Hematopoietic multipotent progenitor cell treated with erythropoietin and hydrocortisone succinate and interleukin-3 and kit ligand, for 6 days (in vitro differentiated cells): Measurements from ENCODE around the gene GOSR2.
A peak's percentile ranks its signal among the peaks of the same experiment; 100 is the strongest.
"Not testable (repeated sequence)": the region's sequence is repeated elsewhere in the genome, so short reads cannot be mapped to it uniquely, and the experiment has no call there.

Experiments
- DNase-seq: peaks from one replicate; pipeline ENCODE4 v3.0.0-alpha.2; 2015

The GOSR2 gene

DNA sequence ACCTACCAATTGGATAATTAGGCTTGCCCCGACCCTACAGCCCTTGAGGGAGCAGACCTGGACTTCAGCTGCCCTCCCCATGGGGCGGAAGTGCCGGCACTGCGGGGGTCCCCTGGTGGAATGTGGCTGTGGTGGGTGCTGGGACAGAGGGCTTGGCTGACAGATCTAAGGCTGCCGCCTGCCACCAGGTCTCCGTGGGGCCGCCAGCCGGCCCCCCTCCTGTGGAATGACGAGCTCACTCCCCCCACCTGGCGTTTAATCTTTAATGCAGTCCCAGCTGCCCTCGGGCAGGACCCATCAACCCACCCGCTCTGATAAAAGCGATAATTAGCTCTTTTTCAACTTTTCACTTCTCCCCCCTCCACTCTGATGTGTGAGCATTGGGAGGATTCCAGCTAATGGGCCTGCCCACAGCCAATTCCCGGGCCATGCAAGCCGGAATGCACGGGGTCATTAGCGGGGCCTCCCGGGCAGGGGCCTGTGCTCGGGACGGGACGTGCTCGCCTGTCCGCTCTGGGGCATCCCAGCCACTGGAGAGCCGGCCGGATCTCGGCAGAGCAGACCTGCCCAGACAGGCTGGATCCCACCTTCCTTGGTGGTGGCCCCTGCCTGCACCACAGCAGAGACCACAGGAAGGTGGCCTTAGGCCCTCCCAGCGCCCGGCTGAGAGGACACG lies 28.3 kb upstream of the GOSR2 start:
- DNase-seq, result no peak

DNA sequence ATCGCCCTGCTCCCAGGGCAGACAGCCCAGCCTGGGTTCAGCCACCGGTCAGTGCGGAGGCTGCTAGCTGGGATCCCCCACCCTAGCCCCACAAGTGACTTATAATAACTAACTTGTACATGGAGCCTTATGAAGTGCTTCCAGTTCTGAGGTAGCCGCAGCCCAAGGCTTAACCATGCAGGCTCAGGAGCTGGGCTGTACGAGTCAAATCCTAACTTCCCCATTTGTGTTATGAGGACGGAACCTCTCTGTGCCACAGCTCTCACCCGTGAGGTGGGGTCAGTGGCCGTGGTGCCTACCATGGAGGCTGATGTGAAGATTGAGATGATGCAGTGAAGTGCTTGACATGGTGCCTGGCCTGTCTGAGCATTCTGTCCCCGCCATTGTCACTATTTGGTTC lies 27.8 kb upstream of the GOSR2 start:
- peak; percentile 12 for DNase-seq

DNA sequence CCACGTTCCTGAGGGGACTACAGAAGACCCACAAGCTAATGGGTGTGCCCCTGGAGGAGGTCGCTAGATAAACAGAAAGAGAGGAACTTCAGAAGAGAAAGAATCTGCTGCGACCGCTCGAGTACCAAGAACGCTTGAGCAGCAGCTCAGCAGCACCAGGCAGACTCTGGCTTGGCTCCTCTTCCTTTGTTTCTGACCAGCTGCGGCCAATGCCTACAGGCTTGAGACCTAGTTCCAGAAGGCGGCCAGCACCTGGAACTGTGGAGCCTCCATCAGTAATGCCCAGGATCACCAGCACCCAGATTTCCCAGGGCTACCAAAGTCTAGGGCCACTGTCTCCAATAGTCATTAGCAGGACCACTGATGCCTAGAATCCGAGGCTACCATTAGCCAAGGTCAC lies 26.0 kb upstream of the GOSR2 start:
- DNase-seq, result no peak

DNA sequence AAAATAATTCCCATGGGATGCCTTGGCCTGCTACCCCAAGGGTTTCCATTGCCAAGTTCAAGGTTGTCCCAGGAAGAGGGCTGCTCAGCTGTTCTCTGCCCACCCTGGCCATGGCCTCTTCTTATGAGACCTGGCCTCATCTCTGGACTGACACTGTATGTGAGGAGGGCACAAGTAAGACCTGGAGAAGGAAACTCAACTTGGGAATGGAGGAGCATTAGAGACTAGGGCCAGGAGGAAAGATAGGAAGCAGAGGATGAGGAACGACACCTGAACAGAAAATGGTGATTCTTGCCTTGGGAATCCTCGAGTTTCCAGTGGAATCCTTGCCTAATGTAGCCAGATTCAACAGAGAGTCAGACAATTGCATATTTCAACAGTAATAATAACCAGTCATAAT lies 24.6 kb upstream of the GOSR2 start:
- DNase-seq, result no peak

DNA sequence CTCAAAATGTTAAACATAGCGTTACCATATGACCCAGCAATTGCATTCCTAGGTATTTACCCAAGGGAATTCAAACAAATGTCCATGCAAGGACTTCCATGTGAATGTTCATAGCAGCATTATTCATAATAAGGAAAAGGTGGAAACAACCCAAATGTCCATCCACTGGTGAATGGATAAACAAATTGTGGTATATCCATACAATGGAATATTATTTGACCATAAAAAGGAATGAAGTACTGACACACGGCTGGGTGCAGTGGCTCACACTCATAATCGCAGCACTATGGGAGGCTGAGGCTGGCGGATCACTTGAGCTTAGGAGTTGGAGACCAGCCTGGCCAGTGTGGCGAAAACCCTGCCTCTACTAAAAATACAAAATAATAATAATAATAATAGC lies 24.1 kb upstream of the GOSR2 start:
- no peak for DNase-seq

DNA sequence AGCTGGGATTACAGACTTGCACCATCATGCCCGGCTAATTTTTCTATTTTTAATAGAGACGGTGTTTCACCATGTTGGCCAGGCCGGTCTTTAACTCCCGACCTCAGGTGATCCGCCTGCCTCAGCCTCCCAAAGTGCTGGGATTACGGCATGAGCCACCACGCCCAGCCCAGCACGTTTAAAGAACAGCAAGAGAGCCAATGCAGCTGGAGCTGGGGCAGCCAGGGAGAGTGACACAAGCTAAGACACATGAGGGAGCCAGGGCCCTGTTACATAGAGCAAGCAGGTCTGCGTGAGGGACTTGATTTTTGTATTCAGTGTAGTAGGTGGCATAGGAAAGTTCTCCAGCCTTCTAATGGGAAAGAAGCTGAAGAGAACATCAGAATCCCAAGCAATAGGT lies 21.7 kb upstream of the GOSR2 start:
- DNase-seq, result no peak

DNA sequence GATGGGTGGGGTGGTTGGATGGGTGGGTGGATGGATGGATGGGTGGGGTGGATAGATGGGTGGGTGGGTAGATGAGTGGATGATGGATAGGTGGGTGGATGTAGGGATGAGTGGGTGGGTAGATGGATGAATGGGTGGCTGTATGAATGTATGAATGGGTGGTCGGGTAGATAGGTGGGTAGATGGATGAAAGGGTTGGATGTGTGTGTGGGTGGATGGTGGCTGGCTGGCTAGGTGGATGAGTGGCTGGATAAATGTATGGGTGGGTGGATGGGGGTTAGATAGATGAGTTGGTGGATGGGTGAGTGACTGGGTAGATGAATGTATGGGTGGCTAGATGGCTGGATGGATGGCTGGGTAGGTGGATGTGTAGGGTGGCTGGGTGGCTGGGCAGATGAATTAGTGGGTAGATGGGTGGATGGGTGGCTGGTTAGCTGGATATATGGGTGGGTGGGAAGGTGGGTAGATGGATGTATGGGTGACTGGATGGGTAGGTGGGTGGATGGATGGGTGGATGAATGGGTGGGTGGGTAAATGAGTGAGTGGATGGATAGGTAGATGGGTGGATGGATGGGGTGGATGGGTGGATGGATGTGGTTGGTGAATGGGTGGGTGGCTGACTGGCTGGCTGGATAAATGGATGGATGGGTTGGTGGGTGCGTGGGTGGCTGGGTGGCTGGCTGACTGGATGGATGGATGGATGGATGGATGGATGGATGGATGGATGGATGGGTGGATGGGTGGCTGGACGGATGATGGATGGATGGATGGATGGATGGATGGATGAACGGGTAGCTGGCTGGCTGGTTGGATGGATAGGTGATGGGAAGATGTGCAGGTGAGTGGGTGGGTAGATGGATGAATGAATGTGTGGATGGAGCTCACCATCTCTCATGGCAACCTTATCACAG lies 18.9 kb upstream of the GOSR2 start:
- DNase-seq, result no peak

DNA sequence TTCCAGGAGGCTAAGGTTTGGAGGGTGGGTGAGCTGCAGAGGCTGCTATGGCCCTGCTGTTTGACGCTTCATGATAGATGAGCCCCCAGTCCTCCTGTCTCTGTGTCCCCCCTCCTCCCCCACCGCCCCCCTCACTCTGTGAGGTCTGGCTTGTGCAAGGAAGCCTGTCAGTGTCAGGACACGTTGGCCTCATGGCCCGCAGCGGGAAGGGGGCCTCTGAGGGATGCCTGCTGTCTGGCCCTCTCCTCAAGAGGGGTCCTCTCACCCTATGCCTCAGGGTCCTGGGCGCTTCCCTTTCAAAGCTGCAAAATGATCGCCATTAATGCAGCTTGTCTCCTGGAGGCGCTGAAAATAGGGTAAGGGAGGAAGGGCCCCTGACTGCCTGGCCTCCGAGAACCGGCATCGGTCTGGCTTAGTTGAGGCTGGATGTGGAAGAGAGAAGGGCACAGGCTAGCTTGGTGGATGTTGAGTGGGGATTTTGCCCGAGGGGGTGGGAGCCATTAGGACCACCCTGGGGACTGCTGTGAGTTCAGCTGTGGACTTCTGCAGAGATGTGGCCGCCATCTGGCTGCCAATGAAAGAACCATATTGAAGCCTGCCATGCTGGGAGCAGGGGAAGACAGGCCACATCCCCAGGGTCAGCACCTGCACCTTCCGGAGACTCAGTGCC lies 14.8 kb upstream of the GOSR2 start:
- no peak for DNase-seq

DNA sequence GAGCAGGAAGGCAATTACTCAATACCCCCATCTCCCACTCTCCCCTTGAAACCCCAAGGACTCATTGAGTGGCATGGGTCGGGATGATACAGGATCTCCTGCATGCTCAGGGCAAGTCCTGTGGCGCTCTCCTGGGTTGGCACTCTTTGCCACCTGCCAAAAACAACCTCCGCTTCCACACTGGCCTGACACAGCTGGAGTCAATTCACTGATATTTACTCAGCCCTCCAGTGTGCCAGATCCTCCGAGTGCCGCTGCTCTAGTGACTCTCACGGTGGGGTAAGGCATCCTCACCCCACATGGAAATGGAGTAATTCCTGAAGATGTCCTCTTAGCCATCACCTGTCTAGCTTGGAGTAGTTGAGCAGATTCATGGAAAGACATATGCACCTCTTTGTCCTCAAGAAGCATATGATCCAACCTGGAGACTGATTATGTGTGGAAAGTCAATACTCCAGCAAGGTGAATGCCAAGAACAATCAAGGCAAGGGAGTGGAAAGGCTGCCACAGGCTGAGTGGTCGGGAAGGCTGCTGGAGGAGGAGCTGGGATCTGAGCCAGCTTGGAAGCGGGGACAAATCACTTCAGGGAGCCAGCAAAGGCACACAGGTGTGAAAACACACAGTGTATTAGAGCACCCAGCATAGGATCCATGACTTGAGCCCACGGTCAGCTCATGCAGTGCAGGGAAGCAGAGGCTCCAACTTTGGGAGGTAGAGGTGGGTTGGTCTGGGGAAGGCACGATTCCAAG lies 12.6 kb upstream of the GOSR2 start:
- no peak for DNase-seq

DNA sequence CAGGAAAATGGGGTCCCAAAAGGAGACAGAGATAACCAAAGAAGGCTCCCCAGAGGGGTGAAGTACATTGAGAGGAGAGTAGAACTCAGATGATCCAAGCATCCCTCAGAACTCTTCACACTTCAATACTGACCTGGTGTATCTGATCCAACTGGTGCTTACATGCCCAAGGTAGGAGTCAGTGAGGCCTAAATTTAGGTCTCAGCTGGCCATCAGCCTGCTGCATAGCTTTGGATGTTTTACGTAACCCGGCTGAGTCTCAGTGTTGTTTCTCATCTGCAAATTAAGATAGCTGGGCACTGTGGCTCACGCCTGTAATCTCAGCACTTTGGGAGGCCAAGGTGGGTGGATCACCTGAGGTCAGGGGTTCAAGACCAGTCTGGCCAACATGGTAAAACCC lies 11.6 kb upstream of the GOSR2 start:
- DNase-seq, result no peak

DNA sequence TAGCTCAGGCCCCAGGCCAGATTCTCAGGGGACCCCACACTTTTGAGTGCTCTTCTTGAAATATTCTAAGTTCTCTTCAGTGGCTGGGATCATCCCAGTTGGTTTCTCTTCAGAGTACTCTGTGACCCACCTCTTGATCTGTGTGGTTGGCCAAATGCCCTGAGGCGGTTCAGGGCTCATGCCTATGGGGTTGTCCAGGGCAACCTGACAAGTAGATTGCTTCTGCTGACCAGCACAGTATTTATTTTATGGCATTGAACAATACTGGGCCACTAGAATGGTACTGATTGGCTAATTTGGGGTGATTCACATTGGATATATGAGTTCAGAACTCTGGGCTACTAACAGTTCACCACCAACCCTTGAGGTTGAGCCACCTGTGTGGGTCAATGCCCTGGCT lies 7.4 kb upstream of the GOSR2 start:
- no peak for DNase-seq

DNA sequence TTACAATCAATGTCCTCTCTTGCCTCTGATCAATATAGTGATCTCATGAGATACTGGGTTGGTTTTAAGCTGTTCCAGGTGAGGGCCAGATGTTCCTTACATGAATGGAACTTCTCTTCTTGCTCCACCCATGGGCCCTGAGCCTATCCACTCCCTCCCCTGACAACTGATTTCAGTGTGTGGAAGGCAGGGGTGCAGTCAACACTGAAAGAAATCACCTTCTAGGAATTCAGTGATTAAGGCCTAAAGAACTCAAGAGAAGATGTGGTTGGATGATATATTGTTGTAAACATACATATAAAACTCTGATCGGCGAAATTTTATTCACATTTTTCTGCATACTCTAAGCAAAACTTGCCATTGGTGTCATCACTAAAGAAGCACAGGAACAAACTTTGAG lies 6.7 kb upstream of the GOSR2 start:
- DNase-seq, result no peak

DNA sequence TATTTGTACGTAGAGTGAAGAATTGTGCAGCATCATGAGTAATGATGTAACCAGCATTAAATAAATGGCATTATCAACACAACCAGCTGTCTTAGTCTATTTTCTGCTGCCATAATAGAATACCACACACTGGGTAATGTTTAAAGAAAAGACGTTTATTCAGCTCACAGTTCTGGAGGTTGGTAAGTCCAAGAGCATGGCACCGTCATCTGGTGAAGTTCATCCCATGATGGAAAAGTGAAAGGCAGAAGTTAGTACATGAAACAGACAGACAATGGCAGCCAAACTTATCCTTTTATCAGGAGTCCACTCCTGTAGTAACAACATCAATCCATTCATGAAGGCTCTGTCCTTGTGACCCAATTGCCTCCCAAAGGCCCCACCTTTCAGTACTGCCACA lies 6.3 kb upstream of the GOSR2 start:
- no peak for DNase-seq

DNA sequence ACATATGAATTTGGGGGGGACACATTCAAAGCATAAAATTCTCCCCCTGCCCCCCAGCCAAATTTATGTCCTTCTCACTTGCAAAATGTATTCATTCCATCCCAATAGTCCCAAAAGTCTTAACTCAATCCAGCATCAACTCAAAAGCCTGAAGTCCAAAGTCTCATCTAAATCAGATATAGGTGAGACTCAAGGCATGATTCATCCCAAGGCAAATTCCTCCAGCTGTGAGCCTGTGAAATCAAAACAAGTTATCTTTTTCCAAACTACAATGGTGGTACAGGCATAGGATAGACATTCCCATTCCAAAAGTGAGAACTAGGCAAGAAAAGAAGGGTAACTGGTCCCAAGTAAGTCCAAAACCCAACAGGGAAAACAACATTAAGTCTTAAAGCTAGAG lies 5.9 kb upstream of the GOSR2 start:
- DNase-seq, result no peak

DNA sequence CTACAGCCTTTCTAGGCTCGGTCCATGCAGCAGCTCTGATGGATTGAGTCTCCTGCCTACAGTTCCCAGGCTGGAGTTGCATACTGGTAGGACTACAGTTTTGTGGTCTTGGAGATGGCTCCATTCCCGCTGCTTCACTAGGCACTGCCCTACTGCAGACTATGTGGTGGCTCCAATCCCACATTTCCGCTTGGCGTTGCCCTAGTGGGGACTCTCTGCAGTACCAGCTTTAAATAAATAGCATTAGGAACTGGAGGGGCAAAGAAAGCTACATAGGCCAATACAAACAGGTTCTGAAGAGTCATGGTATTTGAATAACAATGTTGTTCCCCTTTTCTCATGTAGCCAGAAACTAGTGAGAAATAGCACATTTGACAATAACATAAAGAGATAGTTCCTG lies 5.4 kb upstream of the GOSR2 start:
- DNase-seq, result no peak

DNA sequence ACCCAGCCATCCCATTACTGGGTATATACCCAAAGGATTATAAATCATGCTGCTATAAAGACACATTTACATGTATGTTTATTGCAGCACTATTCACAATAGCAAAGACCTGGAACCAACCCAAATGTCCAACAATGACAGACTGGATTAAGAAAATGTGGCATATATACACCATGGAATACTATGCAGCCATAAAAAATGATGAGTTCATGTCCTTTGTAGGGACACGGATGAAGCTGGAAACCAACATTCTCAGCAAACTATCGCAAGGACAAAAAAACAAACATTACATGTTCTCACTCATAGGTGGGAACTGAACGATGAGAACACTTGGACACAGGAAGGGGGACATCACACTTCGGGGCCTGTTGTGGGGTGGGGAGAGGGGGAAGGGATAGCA lies 998 bp upstream of the GOSR2 start:
- not testable (repeated sequence) for DNase-seq

DNA sequence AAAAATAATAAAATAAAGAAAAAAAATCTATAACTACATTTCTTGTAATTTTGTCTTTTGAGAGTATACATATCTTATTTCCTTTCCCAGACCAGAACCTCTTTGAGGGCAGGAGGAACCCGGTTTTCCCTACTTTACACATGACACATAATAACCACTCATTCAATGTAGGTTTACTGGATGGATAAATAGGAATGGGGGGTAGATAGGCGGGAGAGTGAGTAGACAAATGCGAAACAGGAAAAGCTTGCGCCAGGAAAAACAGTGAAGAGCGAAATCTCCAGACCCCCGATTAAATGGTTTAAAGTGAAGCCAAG lies 515 bp upstream of the GOSR2 start:
- no peak for DNase-seq

DNA sequence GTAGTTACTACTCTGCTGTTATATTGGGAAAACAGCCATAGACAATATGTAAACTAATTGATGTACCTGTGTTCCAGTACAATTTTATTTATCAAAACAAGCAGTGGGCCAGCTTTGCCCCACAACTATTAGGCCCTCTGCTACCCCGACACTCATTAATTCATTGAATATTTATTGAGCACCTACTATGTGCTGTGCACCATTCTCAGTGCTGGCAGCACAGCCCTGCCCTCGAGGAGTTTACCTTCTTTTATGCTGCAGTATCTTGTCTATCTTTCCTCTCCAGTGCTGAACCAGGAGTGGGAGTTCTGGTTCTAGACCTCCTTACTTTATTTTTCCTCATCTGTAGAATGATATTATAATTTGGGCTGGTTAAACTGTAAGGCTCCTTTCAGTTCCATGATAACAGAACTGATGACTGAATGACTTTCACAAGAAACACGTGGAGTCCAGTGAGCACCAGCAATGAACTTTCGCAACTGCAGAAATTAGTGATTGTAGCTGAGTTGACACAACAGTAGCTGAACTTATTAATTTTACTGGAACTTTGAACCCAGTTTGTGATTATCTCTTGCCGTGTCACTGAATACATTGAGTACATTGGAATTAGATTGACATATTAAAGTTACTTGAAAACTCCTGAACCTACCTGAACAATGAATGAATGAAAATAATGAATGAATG lies 2.4 kb downstream of the GOSR2 start:
- peak; percentile 18 for DNase-seq

DNA sequence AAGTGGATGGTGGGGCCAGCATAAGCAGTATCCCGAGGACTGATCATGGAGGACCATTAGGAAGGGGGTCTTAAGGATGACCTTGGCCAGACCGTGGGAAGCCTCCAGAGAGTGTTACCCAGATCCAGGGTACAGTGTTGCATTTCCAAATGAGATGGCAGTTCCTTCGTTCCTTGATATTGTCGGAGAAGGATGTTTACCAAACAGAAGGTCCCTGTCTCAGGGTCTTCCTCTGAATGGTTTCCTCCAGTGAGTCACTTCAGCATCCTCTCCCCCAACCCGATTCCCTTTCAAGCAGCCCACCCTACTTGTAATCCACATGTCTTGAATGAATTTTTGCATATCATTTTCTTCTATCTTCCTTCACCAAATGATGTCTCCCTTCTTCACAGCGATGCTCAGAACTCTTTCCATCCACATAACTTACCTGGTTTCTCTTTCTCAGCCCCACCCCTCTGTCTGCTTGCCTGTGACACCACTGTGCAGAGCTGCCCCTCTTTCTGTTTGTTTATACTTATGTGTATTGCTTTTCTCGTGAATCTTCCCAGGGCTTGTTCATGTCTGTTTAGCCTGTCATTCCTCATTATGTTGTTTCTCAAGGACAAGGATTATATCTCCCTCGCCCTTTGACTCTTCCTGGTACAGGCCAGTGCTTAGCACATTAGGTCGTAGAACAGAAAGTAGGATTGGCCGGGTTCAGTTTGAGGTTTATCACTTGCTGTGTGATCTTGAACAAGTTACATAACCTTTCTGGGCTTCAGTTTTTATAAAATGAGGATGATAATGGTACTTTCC lies 5.7 kb downstream of the GOSR2 start:
- DNase-seq, result no peak

DNA sequence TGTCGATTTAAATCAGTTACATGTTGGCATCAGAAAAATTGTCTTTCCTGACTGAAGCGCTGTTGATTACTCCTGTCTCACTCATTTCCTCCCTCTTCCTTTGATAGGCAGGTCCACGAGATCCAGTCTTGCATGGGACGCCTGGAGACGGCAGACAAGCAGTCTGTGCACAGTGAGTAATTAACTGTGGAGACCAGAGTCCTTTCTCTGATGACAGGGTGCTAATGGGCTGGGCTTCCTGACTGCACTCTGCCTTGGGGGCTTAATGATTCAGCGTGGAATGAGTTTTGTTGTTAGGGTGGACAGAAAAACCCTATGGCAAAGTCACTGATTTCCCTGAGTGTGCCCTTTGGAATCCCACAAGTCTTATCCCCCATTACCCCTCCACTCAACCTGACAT lies 6.5 kb downstream of the GOSR2 start:
- no peak for DNase-seq

DNA sequence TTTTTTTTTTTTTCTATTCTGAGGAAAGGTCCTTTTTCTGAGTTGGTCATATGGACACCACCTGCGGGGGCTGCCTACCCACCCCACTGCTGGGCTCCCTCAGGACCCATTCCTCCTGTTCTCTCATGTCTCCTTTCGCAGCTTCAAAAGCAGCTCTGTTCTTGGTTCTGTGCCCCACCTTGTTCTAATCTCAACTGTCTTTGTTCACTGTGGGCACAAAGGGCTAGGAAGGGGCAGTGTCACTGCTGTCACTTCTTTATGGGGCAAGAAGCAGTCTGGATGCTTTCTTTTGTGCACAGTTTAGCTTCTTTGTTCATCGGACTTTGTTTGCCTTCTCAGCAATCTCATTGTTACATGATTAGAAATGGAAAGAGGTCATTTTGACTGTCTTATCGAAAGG lies 7.1 kb downstream of the GOSR2 start:
- no peak for DNase-seq

DNA sequence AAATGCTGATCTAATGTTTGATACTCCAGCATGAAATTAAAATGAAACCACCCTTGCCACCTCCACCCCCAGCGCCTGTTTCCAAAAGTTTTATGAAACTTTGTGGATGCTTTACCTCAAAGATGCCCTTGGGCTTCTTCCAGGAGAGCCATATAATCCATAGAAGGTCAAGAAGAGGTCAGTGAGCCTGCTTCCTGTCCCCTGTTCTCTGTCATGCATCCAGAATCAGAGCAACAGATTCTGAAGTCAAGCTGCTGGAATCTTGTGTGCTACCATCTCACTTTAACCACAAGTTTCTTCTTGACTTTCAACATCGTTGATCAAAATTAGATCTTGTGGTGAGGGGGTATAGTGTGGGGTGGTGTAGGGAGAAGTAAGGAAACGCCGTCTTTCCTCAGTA lies 8.6 kb downstream of the GOSR2 start:
- no peak for DNase-seq
